ENCODE data around the gene CD80. TPM values are rescaled to one million over a fixed set of nuclear protein-coding genes. Genes with fewer than 3 reads are reported as not detected.

Gene CD80
- total and polyA plus RNA-seq, 4 donors: 0.89 to 8.6 (median 4.2) TPM

DNA sequence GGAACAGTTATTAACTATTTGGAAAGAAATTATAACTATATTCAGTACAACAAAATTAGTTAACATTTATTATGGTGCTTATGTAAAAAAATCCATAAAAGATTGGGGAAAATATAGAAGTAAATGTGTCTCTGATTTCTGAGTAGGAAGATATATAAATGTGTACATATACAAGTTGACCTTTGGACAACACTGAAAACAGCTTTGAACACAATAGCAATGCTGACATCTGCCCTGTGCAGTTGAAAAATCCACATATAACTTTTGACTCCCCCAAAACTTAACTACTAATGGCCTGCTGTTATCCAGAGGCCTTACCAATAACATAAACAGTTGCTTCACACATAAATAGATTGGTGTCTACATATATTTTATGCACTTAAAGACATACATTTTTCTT lies 48.7 kb downstream of the CD80 start:
- Histone ChIP-seq H3K4me3 (no peak overlapping the region), H3K9me3 (ENCODE audit: control insufficient read depth in 4 of 4, insufficient read depth in 3 of 4, low read length in 3 of 4) (no peaks in the 10 kb centered on the region), H3K9ac (ENCODE audit: insufficient read depth in 1 of 2, low read length in 2 of 2) (no peak overlapping the region), H3K4me1 (ENCODE audit: control insufficient read depth in 5 of 5, insufficient read depth in 5 of 5, low read length in 5 of 5) (peaks cover 0 to 4% (median 0%) of the 10 kb centered on the region in 5 donors), H3K27ac (ENCODE audit: low read depth in 1 of 2, low read length in 1 of 2) (no peak overlapping the region), H3K36me3 (ENCODE audit: control insufficient read depth in 4 of 4, insufficient read depth in 4 of 4, low read length in 4 of 4) (peaks cover 15 to 32% (median 18%) of the 10 kb centered on the region in 4 donors), H3K27me3 (ENCODE audit: control insufficient read depth in 3 of 3, insufficient read depth in 3 of 3, low read length in 2 of 3) (no peaks in the 10 kb centered on the region)
- ATAC-seq (ENCODE audit: insufficient read depth, low FRiP score) (no peak), DNase-seq (no peak)
- TF ChIP-seq, protein P1, sequence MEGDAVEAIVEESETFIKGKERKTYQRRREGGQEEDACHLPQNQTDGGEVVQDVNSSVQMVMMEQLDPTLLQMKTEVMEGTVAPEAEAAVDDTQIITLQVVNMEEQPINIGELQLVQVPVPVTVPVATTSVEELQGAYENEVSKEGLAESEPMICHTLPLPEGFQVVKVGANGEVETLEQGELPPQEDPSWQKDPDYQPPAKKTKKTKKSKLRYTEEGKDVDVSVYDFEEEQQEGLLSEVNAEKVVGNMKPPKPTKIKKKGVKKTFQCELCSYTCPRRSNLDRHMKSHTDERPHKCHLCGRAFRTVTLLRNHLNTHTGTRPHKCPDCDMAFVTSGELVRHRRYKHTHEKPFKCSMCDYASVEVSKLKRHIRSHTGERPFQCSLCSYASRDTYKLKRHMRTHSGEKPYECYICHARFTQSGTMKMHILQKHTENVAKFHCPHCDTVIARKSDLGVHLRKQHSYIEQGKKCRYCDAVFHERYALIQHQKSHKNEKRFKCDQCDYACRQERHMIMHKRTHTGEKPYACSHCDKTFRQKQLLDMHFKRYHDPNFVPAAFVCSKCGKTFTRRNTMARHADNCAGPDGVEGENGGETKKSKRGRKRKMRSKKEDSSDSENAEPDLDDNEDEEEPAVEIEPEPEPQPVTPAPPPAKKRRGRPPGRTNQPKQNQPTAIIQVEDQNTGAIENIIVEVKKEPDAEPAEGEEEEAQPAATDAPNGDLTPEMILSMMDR (IDR thresholded peaks at IDR 0.05; ENCODE audit: control extremely low read depth, extremely low read depth): no peak

DNA sequence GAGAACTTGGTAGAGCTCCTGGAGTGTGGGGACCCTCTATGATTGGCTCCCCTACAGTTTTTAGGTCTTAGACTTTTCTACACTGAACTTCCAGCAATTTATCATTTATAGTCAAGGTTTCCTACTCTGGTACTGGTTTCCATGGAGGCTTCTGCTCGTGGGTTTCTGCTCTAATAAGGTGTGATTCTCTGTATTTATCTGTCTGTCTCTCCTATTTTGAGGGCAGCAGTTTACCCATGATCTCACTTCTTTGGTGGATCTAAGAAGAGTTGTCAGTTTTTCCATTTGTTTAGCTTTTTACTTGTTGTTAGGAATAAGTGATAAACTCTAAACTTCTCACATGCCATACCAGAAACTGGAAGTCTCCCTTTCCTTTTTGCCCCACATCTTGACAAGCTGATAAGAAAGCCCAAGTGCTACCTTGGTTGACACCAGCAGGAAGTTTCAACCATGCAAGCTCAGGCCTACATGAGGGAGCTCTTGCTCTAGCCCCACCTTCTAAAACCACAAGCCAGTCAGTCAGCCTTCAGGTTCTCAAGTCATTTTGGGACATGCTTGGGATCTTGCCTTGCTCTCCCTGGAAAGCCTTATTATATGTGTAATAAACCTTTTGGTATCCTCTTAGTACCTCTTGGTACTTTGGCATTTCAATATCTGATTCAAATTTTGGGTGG lies 51.1 kb downstream of the CD80 start:
- no peak overlapping the region for H3K4me3 ChIP-seq
- peaks cover 15 to 33% (median 19%) of the 10 kb centered on the region in 4 donors for H3K36me3 ChIP-seq (ENCODE audit: control insufficient read depth in 4 of 4, insufficient read depth in 4 of 4, low read length in 4 of 4)
- peak overlapping the region in 1 of 2 donors; percentile 22 for H3K27ac ChIP-seq (ENCODE audit: low read depth in 1 of 2, low read length in 1 of 2)
- TF ChIP-seq, protein P1 (IDR thresholded peaks at IDR 0.05; ENCODE audit: control extremely low read depth, extremely low read depth): no peak
- H3K4me1 ChIP-seq (ENCODE audit: control insufficient read depth in 5 of 5, insufficient read depth in 5 of 5, low read length in 5 of 5): peaks cover 0 to 4% (median 0%) of the 10 kb centered on the region in 5 donors
- ATAC-seq (ENCODE audit: insufficient read depth, low FRiP score) (no peak), DNase-seq (no peak)
- no peaks in the 10 kb centered on the region for H3K9me3 ChIP-seq (ENCODE audit: control insufficient read depth in 4 of 4, insufficient read depth in 3 of 4, low read length in 3 of 4)
- WGBS, 2 donors: 19 to 41% methylated on average over 1 of the region's 1 CpG
- H3K27me3 ChIP-seq (ENCODE audit: control insufficient read depth in 3 of 3, insufficient read depth in 3 of 3, low read length in 2 of 3): no peaks in the 10 kb centered on the region
- no peak overlapping the region for H3K9ac ChIP-seq (ENCODE audit: insufficient read depth in 1 of 2, low read length in 2 of 2)

DNA sequence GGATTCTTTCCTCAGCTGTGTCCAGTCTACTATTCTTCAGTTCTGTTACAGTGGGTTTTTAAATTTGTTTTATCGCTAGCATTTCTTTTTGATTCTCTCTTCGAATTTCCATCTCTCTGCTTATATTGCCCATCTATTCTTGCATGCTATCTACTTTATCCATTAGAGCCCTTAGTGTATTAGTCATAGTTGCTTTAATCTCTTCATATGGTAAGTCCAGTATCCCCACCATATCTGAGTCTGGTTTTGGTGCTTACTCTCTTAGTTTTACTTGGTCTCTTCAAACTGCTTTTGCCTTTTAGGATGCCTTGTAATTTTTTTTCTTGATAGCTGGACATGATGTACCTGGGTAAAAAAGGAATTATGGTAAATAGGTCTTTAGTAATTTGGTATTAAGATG lies 52.0 kb downstream of the CD80 start:
- no peak overlapping the region for H3K4me3 ChIP-seq
- peaks cover 0 to 4% (median 0%) of the 10 kb centered on the region in 5 donors for H3K4me1 ChIP-seq (ENCODE audit: control insufficient read depth in 5 of 5, insufficient read depth in 5 of 5, low read length in 5 of 5)
- peaks cover 13 to 37% (median 19%) of the 10 kb centered on the region in 4 donors for H3K36me3 ChIP-seq (ENCODE audit: control insufficient read depth in 4 of 4, insufficient read depth in 4 of 4, low read length in 4 of 4)
- no peaks in the 10 kb centered on the region for H3K9me3 ChIP-seq (ENCODE audit: control insufficient read depth in 4 of 4, insufficient read depth in 3 of 4, low read length in 3 of 4)
- H3K27ac ChIP-seq (ENCODE audit: low read depth in 1 of 2, low read length in 1 of 2): no peak overlapping the region
- no peaks in the 10 kb centered on the region for H3K27me3 ChIP-seq (ENCODE audit: control insufficient read depth in 3 of 3, insufficient read depth in 3 of 3, low read length in 2 of 3)
- TF ChIP-seq, protein P1 (IDR thresholded peaks at IDR 0.05; ENCODE audit: control extremely low read depth, extremely low read depth): no peak
- 95 to 98% methylated on average over 2 of the region's 2 CpGs for WGBS, 2 donors
- ATAC-seq (ENCODE audit: insufficient read depth, low FRiP score) (no peak), DNase-seq (no peak)
- no peak overlapping the region for H3K9ac ChIP-seq (ENCODE audit: insufficient read depth in 1 of 2, low read length in 2 of 2)
